ENCODE data around the gene ACVR1B.

The ACVR1B gene

GRCh38 chr12:51917041-51917590, 34.4 kb upstream of the ACVR1B start:
- in situ Hi-C loops (cut with HindIII; ENCODE audit: low sequenced_read_pairs): no loop called here

DNA sequence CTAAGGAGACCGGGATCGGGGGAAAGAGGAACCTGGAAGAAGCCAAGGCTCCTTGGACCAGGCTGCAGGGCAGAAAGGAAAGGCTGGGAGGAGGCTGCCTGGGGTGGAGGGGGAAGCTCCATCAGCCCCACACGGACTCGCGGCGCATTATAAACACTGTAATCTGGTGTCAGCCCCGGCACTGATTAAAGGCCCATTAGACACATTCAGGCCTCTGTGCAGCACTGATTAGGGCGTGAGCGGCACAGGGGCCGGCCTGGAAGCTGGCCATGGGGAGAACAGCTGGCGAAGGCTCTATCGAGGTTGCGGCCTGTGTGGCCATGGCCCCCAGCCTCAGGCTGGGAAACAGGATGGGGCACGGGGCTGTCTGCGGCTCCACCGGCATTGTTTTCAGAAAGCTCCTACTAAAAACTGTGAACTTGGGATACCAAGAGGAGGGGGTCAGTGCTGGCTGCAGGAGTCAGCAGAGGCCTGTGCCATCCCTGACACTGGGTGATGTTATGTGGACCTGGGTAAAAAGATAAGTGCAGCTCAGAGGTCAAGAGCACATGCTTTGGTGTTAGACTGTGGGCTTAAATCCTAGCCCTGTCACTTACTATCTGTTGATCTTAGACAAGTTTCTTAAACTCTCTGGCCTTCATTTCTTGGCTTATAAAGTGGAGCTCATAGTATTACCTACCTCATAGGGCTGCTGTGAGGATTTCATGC, 33.6 kb upstream of the ACVR1B start:
- in situ Hi-C loops (cut with HindIII; ENCODE audit: low sequenced_read_pairs): no loop called here

DNA sequence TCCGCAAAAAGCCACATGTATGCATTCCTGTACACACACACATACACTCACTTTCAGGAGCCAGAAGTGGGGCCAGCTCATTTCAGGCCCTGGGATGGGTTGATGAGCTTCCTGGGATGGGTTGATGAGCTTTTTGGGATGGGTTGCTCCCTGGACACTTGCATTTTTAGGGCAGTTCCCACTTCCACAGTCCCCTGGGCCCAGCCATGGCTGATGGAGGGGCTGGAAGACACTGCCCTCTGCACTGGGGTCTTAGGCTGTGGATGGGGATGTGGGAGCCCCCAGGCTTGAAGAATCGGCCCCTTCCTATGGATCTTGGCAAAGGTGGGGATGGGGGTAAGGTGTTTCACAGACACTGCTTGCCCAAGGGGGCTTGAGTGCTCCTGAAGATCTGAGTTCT, 31.5 kb upstream of the ACVR1B start:
- in situ Hi-C loops (cut with HindIII; ENCODE audit: low sequenced_read_pairs): no loop called here

DNA sequence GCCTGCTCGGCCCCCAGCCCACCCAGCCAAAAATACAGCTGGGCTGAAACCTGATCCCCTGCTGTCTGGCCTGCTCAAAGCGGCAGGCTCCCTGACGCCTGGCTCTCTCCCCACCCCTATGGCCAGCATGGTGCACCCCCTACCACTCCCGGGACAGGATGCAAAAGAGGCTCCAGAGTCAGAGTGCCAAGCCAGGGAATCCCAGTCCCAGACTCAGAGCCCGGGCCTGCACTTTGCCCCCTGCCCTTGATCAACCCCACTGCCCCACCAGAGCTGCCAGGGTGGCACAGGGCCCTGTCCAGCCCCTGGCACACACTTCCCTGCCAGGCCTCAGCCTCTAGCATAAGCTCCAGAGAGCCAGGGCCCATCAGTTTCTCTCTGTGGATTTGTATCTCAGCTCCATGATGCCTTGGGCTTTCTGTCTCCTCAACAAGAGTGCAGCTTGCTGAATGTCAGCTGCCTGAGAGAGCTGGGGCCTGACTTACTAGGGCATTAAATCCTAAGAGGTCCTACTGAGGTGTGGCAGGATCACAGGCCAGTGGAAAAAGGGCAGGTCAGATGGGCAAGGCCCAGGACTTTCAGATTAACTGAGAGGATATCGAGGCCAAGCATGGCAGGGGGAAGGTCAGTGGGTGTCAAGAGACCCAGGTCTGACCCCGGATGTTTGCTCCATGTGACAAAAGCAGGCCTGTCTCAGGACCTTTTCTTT, 30.3 kb upstream of the ACVR1B start:
- in situ Hi-C loops (cut with HindIII; ENCODE audit: low sequenced_read_pairs): no loop called here

DNA sequence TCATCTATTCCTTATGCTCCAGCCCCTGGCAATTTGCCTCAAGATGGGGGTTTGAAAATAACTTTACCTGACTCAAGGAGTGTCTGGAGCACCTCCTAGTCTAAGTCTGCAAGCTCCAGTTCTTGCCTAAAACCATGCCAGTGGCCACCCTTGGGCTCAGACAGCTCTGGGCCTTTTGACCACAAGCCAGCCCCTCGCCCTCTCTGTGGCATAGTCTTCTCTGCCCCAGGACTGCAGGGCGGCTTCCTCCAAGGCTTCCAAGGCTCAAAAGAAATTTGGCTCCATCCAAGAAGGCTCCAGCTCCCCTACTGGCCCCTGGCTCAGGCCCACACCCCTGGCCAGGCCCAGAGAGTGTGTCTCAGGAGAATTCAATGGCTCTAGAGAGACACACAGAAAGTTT, 29.4 kb upstream of the ACVR1B start:
- in situ Hi-C loops (cut with HindIII; ENCODE audit: low sequenced_read_pairs): no loop called here

GRCh38 chr12:51922762-51923505, 28.6 kb upstream of the ACVR1B start:
- in situ Hi-C loops (cut with HindIII; ENCODE audit: low sequenced_read_pairs): no loop called here

DNA sequence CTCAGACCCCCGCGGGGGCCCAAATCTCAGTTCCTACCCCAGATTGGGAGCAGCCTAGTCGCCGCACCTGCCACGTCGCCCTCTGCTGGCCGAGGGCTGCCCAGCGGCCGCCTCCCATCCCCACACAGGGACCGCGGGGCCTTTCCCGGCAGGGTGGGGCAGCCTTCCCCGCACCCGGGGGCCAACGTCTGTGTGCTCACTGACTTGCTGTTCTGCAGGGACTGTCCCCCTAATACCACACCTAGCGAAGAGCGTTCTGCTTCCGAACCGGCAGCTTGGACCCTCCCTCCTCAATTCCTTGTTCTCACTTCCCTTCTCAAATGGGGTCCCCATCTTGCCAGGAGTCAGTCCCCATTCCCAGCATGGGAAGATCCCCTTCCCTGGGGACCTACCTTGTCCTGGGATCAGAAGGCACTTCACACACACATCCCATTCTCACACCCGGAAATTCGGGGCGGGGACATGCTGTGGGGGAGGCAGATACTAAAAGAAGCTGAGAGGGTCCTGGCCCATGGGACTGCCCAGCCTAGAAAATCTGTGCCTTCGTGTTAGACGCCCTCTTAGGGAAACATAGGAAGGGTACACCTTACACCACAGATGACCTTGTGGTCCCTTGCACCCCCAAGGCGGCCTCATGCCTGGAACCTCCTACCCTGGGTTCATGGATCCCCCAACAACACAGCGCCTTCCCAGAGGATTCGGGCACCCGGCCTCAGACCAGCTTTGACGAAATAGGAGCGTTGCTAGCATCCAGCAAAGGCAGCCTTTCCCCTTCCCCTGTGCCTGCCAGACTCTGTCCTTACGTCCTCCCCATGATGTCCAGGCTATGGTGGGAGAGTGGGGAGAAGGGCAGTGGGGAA, 27.8 kb upstream of the ACVR1B start:
- in situ Hi-C loops (cut with HindIII; ENCODE audit: low sequenced_read_pairs): no loop called here

DNA sequence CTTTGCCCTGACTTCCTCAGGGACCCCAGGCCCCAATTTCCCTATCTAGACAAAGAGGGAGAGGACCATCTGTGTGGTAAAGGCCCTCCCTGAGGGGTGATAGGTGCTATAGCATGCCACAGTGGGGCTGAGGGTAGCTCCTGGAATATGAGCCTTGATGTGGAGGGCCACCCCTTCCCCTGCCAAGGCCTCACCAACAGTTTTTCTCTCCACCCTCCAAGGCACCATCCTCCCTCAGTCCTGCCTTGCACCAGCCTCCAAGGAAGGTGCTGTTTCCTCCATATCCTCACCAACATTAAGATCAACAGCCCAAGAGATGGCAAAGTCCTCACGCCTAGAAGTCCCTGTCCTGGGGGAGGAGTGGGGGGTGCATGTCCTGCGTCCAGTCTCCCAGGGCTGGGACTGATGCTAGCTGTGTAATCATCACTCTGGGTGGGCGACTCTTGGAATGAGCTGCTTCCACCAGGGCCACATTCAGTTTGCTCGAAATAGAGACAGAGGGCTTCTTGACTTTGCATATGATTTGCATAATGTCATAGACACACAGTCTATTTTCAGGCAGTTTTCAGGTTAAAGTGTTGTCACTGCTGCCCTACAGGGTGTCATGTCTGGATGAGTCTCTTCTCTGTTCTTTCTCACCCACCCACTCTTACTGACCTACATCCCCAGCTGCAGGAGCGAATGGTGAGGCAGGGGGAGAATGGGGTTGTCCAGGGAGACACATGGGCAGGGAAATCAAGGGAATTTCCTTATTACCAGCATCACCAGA, 26.8 kb upstream of the ACVR1B start:
- in situ Hi-C loops (cut with HindIII; ENCODE audit: low sequenced_read_pairs): no loop called here

- in situ Hi-C loops (cut with HindIII; ENCODE audit: low sequenced_read_pairs): no loop called here
These were observed 26.0 kb upstream of the ACVR1B start for GRCh38 chr12:51925346-51926063.

GRCh38 chr12:51926064-51926632, 25.4 kb upstream of the ACVR1B start:
- in situ Hi-C loops (cut with HindIII; ENCODE audit: low sequenced_read_pairs): no loop called here

- in situ Hi-C loops (cut with HindIII; ENCODE audit: low sequenced_read_pairs): no loop called here
These were observed 24.8 kb upstream of the ACVR1B start for GRCh38 chr12:51926718-51927117.

DNA sequence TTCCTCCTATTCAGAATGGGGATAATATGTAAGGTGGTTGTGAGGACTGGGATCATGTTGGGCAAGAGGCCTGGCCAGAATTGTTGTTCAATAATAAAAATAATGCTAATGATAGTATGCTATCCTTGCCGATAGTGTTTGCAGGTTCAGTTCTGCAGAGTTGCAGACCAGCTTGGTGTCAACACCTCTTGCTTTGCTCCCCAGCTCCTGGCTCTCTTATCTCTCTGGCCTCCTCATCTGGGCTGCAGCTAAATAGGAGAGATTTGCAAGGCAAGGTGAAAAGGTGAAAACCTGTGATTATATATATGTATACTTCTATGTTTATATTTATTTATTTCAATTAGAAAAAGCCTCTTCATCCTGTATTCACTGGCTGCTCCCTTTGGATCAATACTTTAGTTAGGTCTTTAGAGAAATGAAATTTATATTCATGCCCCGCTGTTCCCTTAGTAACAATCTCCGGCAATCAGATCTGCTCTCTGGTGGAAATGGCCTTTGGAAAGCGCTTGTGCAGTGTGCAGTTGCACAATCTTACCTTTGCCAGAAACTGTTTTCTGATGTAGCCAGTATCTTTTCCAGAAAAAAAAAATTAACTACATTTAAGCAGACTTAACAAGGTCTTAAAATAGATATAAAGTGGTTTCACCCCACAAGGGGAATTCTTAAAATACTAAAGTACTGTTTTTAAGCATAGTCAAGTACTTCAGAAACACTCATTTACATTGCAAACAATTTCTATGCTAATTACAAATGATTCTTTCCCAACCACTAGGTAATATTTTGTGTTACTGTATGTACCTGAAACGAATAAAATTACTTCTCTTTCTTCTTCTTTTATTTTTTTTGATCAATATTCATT, 19.1 kb upstream of the ACVR1B start:
- in situ Hi-C loops (cut with HindIII; ENCODE audit: low sequenced_read_pairs): no loop called here

- in situ Hi-C loops (cut with HindIII; ENCODE audit: low sequenced_read_pairs): no loop called here
These were observed 17.4 kb upstream of the ACVR1B start for GRCh38 chr12:51934080-51934479.

DNA sequence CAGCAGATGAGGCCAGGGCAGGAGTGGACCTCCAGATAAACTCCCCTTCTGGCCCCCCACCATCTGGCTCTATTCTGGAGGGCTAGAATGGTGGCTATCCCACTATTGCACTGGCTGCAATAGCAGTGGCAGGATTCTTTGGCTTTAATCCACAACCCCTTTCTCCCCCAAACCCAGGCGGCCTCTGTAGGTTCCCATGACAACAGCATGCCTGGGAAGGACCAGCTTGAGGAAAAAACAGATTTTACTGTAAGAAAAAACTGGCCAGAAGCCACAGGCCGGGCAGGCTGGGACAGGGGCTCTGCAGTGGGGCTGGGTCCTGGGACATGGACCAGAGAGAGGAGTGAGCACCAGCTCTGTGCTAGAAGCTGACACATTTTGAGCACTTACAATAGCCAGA, 13.6 kb upstream of the ACVR1B start:
- in situ Hi-C loops (cut with HindIII; ENCODE audit: low sequenced_read_pairs): no loop called here

DNA sequence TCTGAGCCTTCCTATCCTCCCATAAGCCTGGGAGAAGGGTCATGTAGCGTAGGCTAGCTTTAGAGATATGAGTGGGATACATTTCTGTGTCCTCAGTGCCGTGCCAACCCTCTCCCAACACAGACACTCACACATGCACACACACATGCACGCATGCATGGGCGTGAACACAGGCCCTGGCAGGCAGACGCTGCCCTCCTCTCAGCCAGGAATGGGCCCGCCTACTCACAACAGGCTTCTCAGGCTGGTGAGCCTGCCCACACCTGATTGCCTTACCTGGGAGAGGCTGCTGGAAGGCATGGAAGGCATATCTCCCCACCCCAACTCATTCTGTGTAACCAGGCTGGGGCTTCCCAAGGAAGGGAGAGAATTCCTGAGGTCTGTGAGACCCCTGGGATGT, 12.8 kb upstream of the ACVR1B start:
- in situ Hi-C loops (cut with HindIII; ENCODE audit: low sequenced_read_pairs): no loop called here

GRCh38 chr12:51941011-51941581, 10.4 kb upstream of the ACVR1B start:
- in situ Hi-C loops (cut with HindIII; ENCODE audit: low sequenced_read_pairs): no loop called here

DNA sequence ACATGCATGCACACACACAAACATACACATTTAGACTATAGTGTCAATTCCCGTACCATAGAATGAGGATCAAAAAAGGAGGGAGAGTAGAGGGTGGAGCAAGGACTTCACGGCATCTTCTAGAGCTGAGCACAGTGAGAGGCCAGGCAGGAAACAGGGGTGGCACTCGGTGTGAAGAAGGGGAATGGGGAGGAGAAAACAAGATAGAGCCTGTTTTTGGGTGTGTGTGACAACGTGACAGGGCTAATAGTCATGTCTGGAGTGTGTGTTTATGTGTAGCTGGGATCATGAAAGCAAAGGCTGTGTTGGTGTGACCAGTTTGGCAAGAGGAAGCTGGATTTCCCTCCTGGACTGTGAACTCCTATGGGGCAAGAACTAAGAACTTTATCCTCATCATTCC, 9.9 kb upstream of the ACVR1B start:
- in situ Hi-C loops (cut with HindIII; ENCODE audit: low sequenced_read_pairs): no loop called here

- in situ Hi-C loops (cut with HindIII; ENCODE audit: low sequenced_read_pairs): no loop called here
These were observed 9.4 kb upstream of the ACVR1B start for GRCh38 chr12:51942056-51942455.
